Heart left ventricle (tissue), 16 donors: ENCODE data around the gene SMIM21. TPM values are rescaled to one million over a fixed set of nuclear protein-coding genes. Genes with fewer than 3 reads are reported as not detected.

Source experiments
- ATAC-seq, 4 donors: fragments of 200-7000 bp; cut with Tn5 transposase; one replicate each; pipeline ENCODE4 v1.9.1; 2020 to 2022; ENCODE audit warnings: moderate library complexity in 4 of 4, mild to moderate bottlenecking in 3 of 4, moderate number of reproducible peaks in 1 of 4
- DNase-seq, 5 donors: peaks; one replicate each; pipeline ENCODE4 v3.0.0-alpha.2; 2020
- H3K27ac ChIP-seq, 12 donors: fragments of 200-600 bp; sonication (generic) in 4 of 12; one replicate each; pipeline versions ENCODE4 v1.5.0 to v1.8.0; 2016 to 2022; ENCODE audit warnings: mild to moderate bottlenecking in 2 of 12
- H3K27me3 ChIP-seq, 9 donors: fragments of 200-600 bp; sonication (generic) in 2 of 9; one replicate each; pipeline versions ENCODE4 v1.5.1 to v1.8.0; 2016 to 2022; ENCODE audit warnings: mild to moderate bottlenecking in 3 of 9
- H3K36me3 ChIP-seq, 9 donors: fragments of 200-600 bp; sonication (generic) in 2 of 9; one replicate each; pipeline versions ENCODE4 v1.5.0 to v1.8.0; 2018 to 2022; ENCODE audit warnings: mild to moderate bottlenecking in 2 of 9
- H3K4me1 ChIP-seq, 12 donors: fragments of 200-600 bp; sonication (generic) in 4 of 12; one replicate each; pipeline versions ENCODE4 v1.5.0 to v1.8.0; 2016 to 2022; ENCODE audit warnings: mild to moderate bottlenecking in 3 of 12
- H3K4me3 ChIP-seq, 12 donors: fragments of 200-600 bp; sonication (generic) in 4 of 12; one replicate each; pipeline versions ENCODE4 v1.5.0 to v1.8.0; 2017 to 2022; ENCODE audit warnings: mild to moderate bottlenecking in 9 of 12, moderate library complexity in 4 of 12
- H3K9me3 ChIP-seq, 12 donors: fragments of 200-600 bp; sonication (generic) in 4 of 12; one replicate each; pipeline versions ENCODE4 v1.5.0 to v1.8.0; 2016 to 2022; ENCODE audit warnings: mild to moderate bottlenecking in 1 of 12
- CTCF ChIP-seq, 12 donors: fragments of 200-600 bp; sonication (generic) in 4 of 12; IDR thresholded peaks; one replicate each; pipeline versions ENCODE4 v1.5.0 to v1.8.0; 2018 to 2022; ENCODE audit warnings: antibody characterized with exemption in 12 of 12, mild to moderate bottlenecking in 5 of 12
- POLR2A ChIP-seq, 2 donors: fragments of 450-650 bp; IDR thresholded peaks; one replicate each; pipeline ENCODE4 v1.6.1; 2017; ENCODE audit warnings: antibody characterized with exemption in 2 of 2, mild to moderate bottlenecking in 2 of 2, moderate library complexity in 2 of 2
- WGBS, 4 donors: extraction: QIAGEN DNeasy Blood & Tissue Kit in 2 of 4; methylation state at CpG; one replicate each; pipeline versions ENCODE4 v1.1.5 to v1.1.7; 2013 to 2018; 5-methylcytosine and 5-hydroxymethylcytosine counted together
- intact Hi-C, 10 donors: fragments of 100-400 bp; cut with DNase I; formaldehyde crosslinking; loops; one replicate each; pipeline versions ENCODE4 v1.11.1 to v1.14.2; 2022
- polyA plus RNA-seq, 2 donors: library from polyadenylated mRNA; stranded (reverse); fragments of 200-250 nt; gene quantifications; one replicate each; pipeline ENCODE4 v1.2.3, GENCODE V29; 2013
- total RNA-seq, 9 donors: library from RNA; depleted of rRNA in 2 of 9; stranded (reverse); fragments of >200 nt in 2 of 9; fragmentation: NEBNext Ultra II Directional in 3 of 9; extraction: Animal tissue kit (Norgen Biotek cat#: 25700) in 3 of 9; gene quantifications; one replicate each; pipeline versions ENCODE4 v1.1.0 to v1.2.4, GENCODE V29; 2016 to 2023
- donor health status: ischemic (EF 13 %, LVEDD 7.1; RV severe dilation, severe dysfunction).
- donor health status: healthy with polysubstance abuse.
- donor health status: DM: no; HTN: yes; CAD: no.
- donor health status: DM: no; HTN: no; CAD: no.
- donor health status: ischemic (EF 25% LVEDD 6.9; RV normal size, moderate dysfunction).
- donor health status: ischemic (EF 25% LVEDD 5.7; RV mildly dilated, moderate dysfunction).
- donor health status: healthy.
- donor health status: DM: yes; HTN: yes; CAD: no.
- donor health status: ischemic (EF 35%, LVEDD 5.7; RV mildly dilated, moderate dysfunction).
- donor health status: nonischemic (EF 11% LVEDD 7.7; RV severe dilation, severe dysfunction).
- donor health status: DM: yes; HTN: yes; CAD: no.
- donor health status: PGD.
- donor health status: ischemic (EF 29% LVEDD 5.4; RV normal size, mild dysfunction).
- donor health status: nonischemic (EF 23%, LVEDD 6.1; RV moderate dilation, normal function).

Gene SMIM21
- total and polyA plus RNA-seq, 11 donors: not detected

DNA sequence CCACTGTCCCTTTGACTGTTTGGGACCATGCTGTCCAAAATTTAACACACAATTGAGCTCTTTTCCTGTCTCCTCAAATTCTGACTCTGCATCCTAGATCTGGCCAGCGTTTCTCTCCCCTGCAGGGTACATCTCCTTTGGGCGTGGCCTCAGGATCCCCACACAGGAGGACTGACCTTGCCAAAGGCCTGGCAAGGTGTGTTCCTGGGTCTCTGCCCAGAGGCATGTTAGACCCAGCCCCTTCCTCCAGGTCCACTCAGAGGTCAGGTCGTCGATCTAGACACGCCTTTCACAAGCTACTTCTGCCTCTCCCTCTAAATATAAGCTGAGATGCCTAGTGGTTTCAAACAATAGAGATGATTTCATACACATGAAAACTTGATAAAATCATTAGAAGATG, 45.4 kb upstream of the SMIM21 start:
- Histone ChIP-seq H3K4me3 (no peak overlapping the region), H3K4me1 (no peaks in the 10 kb centered on the region), H3K36me3 (no peaks in the 10 kb centered on the region), H3K9me3 (no peaks in the 10 kb centered on the region), H3K27ac (no peak overlapping the region), H3K27me3 (no peaks in the 10 kb centered on the region)
- intact Hi-C loops: loop anchor here in 4 of 10 donors (10.0 kb wide), 5 partner anchors 58 to 578 kb away; partner anchors contain the start of gene PTGR3 (in 1 of the 4)
- ATAC-seq (peak in 1 of 4 donors; percentile 31), DNase-seq (no peak)
- 58 to 72% (median 64%) methylated on average over 5 of the region's 5 CpGs for WGBS, 4 donors
- TF ChIP-seq CTCF (IDR thresholded peaks at IDR 0.05) (no peak), POLR2A (IDR thresholded peaks at IDR 0.05) (no peak)

DNA sequence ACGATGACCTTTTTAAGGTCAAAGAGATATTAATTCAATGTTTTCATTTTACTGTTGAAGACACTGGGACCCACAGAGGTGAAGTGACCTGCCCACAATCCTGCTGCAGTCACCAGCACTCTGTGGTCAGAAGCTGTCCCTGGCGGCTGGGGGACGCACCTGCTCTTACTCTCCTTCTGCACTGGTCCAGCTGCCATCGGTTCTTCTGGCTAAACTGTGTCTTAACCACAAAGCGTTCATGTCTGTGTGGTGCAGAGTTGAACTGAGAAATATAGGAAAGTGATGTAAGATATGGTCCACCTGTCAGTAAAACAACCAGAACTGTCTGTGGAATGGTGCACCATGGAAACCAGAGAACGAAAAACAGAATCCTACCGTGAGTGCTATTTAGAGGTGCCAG, 44.9 kb upstream of the SMIM21 start:
- H3K27ac ChIP-seq: no peak overlapping the region
- no peaks in the 10 kb centered on the region for H3K9me3 ChIP-seq
- TF ChIP-seq CTCF (IDR thresholded peaks at IDR 0.05) (no peak), POLR2A (IDR thresholded peaks at IDR 0.05) (no peak)
- H3K4me3 ChIP-seq: no peak overlapping the region
- DNase-seq (no peak), ATAC-seq (no peak)
- H3K4me1 ChIP-seq: no peaks in the 10 kb centered on the region
- 78 to 87% (median 86%) methylated on average over 7 of the region's 7 CpGs for WGBS, 4 donors
- H3K27me3 ChIP-seq: no peaks in the 10 kb centered on the region
- intact Hi-C loops: loop anchor here in 4 of 10 donors (10.0 kb wide), 5 partner anchors 58 to 578 kb away; partner anchors contain the start of gene PTGR3 (in 1 of the 4)
- no peaks in the 10 kb centered on the region for H3K36me3 ChIP-seq

- H3K27me3 ChIP-seq: no peaks in the 10 kb centered on the region
- no peaks in the 10 kb centered on the region for H3K4me1 ChIP-seq
- TF ChIP-seq CTCF (IDR thresholded peaks at IDR 0.05): no peak
- TF ChIP-seq POLR2A (IDR thresholded peaks at IDR 0.05): no peak
- no peak overlapping the region for H3K4me3 ChIP-seq
- intact Hi-C loops: loop anchor here in 4 of 10 donors (10.0 kb wide), 5 partner anchors 57 to 577 kb away; partner anchors contain the start of gene PTGR3 (in 1 of the 4)
- H3K27ac ChIP-seq: no peak overlapping the region
- H3K36me3 ChIP-seq: no peaks in the 10 kb centered on the region
- WGBS, 4 donors: 82 to 88% (median 86%) methylated on average over 9 of the region's 9 CpGs
- no peak for ATAC-seq
- DNase-seq: no peak
- H3K9me3 ChIP-seq: no peaks in the 10 kb centered on the region
These were observed 44.3 kb upstream of the SMIM21 start for GRCh38 chr18:75471850-75472249.

GRCh38 chr18:75467851-75468250, 40.3 kb upstream of the SMIM21 start:
- WGBS, 4 donors: 88 to 94% (median 92%) methylated on average over 5 of the region's 5 CpGs

More at GRCh38 chr18:75467851-75468250, 40.3 kb upstream of the SMIM21 start:
- Histone ChIP-seq H3K27me3 (no peaks in the 10 kb centered on the region), H3K4me1 (peaks cover 0 to 1% (median 0%) of the 10 kb centered on the region in 12 donors), H3K9me3 (no peaks in the 10 kb centered on the region), H3K4me3 (no peak overlapping the region), H3K27ac (no peak overlapping the region), H3K36me3 (no peaks in the 10 kb centered on the region)
- DNase-seq (no peak), ATAC-seq (no peak)
- intact Hi-C loops: loop anchor here in 1 of 10 donors (10.0 kb wide), 2 partner anchors 93 to 293 kb away; no protein-coding TSS in a partner anchor
- no peak for TF ChIP-seq CTCF (IDR thresholded peaks at IDR 0.05)
- no peak for TF ChIP-seq POLR2A (IDR thresholded peaks at IDR 0.05)
